ENCODE measurements around the gene GPRC5C. TPM values are rescaled to one million over a fixed set of nuclear protein-coding genes. Genes with fewer than 3 reads are reported as not detected.
A peak's percentile ranks its signal among the peaks of the same experiment; 100 is the strongest.

Gene GPRC5C
- total RNA-seq, 1 donor from 2014 or later, result 93.3 TPM

DNA sequence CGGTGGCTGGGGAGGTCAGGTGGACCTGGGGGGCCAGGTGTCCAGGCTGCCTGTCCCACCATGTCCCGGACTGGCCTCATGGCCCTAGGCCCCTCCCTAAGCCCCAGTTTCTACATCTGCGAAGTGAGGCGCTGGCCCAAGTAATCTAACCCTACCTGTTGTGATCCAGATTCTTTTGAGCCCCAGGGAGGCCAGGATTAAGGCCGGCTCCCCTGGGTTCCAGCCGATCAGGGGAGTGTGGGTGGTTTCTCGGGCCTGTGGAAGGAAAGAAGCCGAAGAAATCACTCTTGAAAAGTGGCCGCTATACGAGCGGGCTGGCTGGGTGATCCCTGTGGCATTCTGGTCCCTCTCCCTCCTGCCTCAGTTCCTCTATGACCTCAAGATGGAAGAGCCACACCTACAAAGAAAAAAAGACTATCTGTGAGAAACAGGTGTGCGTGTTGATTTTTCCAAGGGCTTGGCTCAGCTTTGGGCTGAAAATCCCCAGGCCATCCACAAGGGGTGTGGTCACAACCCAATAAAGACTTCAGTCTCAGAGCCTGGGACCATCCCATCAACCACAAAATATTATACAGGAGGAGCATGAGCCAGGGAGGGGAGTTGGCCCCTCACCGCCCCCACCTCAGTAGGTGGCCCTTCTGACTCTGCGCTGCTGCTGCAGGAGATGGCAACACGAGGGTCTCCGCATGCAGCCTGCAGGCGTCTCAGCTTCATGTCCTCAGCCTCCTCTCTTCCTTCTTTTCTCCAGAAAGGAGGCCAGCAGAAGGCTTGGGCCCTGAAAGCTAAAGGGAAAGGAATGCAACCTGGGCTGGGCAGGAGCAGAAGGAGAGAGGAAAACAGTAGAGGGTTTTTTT is 44.3 kb upstream of the GPRC5C start:
- DNase-seq, result no peak
- Mint-ChIP-seq H3K36me3 (ENCODE audit: unreplicated experiment) (no peaks in the 10 kb centered on the region), H3K4me3 (ENCODE audit: unreplicated experiment) (no peak overlapping the region), H3K9me3 (ENCODE audit: unreplicated experiment) (peaks cover 15% of the 10 kb centered on the region), H3K27ac (ENCODE audit: unreplicated experiment) (no peak overlapping the region), H3K4me1 (ENCODE audit: low read depth, unreplicated experiment) (peaks cover 4% of the 10 kb centered on the region), H3K27me3 (ENCODE audit: unreplicated experiment) (peaks cover 2% of the 10 kb centered on the region)
- TF ChIP-seq, protein P1, sequence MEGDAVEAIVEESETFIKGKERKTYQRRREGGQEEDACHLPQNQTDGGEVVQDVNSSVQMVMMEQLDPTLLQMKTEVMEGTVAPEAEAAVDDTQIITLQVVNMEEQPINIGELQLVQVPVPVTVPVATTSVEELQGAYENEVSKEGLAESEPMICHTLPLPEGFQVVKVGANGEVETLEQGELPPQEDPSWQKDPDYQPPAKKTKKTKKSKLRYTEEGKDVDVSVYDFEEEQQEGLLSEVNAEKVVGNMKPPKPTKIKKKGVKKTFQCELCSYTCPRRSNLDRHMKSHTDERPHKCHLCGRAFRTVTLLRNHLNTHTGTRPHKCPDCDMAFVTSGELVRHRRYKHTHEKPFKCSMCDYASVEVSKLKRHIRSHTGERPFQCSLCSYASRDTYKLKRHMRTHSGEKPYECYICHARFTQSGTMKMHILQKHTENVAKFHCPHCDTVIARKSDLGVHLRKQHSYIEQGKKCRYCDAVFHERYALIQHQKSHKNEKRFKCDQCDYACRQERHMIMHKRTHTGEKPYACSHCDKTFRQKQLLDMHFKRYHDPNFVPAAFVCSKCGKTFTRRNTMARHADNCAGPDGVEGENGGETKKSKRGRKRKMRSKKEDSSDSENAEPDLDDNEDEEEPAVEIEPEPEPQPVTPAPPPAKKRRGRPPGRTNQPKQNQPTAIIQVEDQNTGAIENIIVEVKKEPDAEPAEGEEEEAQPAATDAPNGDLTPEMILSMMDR (IDR thresholded peaks at IDR 0.05; ENCODE audit: partially characterized antibody, unreplicated experiment), result peak; percentile 19

GRCh38 chr17:74389084-74389753 is 42.7 kb upstream of the GPRC5C start:
- H3K36me3 Mint-ChIP-seq (ENCODE audit: unreplicated experiment), result no peaks in the 10 kb centered on the region
- DNase-seq, result no peak
- no peak overlapping the region for H3K27ac Mint-ChIP-seq (ENCODE audit: unreplicated experiment)
- H3K4me3 Mint-ChIP-seq (ENCODE audit: unreplicated experiment), result no peak overlapping the region
- H3K9me3 Mint-ChIP-seq (ENCODE audit: unreplicated experiment), result peaks cover 13% of the 10 kb centered on the region
- H3K27me3 Mint-ChIP-seq (ENCODE audit: unreplicated experiment), result peaks cover 7% of the 10 kb centered on the region
- TF ChIP-seq, protein P1 (IDR thresholded peaks at IDR 0.05; ENCODE audit: partially characterized antibody, unreplicated experiment), result no peak
- H3K4me1 Mint-ChIP-seq (ENCODE audit: low read depth, unreplicated experiment), result peaks cover 15% of the 10 kb centered on the region

DNA sequence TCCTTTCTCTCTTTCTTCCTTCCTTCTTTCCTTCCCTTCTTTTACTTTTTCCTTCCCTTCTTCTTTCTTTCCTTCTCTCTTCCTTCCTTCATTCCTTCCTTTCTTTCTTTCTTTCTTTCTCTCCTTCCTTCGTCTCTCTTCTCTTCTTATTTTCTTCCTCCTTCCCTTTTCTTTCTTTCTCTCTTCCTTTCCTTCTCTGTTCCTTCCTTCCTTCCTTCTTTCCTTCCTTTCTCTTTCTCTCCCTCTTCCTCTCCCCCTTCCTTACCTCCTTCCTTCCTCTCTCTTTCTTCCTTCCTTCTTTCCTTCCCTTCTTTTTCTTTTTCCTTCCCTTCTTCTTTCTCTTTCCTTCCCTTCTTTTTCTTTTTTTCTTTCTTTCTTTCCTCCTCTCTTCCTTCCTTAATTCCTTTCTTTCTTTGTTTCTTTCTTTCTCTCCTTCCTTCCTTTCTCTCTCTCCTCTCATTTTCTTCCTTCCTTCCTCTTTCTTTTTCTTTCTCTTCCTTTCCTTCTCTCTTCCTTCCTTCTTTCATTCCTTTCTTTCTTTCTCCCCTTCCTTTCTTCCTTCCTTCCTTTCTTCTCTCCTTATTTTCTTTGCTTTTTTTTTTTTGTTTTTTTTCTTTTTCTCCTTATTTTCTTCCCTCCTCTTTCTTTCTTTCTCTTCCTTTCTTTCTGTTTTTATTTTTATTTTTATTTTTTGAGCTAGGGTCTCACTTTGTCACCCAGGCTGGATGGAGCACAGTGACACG is 41.8 kb upstream of the GPRC5C start:
- Mint-ChIP-seq H3K36me3 (ENCODE audit: unreplicated experiment) (no peaks in the 10 kb centered on the region), H3K4me1 (ENCODE audit: low read depth, unreplicated experiment) (peaks cover 22% of the 10 kb centered on the region), H3K9me3 (ENCODE audit: unreplicated experiment) (peaks cover 13% of the 10 kb centered on the region), H3K27ac (ENCODE audit: unreplicated experiment) (no peak overlapping the region), H3K4me3 (ENCODE audit: unreplicated experiment) (no peak overlapping the region), H3K27me3 (ENCODE audit: unreplicated experiment) (peaks cover 7% of the 10 kb centered on the region)
- DNase-seq, result no peak
- TF ChIP-seq, protein P1 (IDR thresholded peaks at IDR 0.05; ENCODE audit: partially characterized antibody, unreplicated experiment), result no peak

DNA sequence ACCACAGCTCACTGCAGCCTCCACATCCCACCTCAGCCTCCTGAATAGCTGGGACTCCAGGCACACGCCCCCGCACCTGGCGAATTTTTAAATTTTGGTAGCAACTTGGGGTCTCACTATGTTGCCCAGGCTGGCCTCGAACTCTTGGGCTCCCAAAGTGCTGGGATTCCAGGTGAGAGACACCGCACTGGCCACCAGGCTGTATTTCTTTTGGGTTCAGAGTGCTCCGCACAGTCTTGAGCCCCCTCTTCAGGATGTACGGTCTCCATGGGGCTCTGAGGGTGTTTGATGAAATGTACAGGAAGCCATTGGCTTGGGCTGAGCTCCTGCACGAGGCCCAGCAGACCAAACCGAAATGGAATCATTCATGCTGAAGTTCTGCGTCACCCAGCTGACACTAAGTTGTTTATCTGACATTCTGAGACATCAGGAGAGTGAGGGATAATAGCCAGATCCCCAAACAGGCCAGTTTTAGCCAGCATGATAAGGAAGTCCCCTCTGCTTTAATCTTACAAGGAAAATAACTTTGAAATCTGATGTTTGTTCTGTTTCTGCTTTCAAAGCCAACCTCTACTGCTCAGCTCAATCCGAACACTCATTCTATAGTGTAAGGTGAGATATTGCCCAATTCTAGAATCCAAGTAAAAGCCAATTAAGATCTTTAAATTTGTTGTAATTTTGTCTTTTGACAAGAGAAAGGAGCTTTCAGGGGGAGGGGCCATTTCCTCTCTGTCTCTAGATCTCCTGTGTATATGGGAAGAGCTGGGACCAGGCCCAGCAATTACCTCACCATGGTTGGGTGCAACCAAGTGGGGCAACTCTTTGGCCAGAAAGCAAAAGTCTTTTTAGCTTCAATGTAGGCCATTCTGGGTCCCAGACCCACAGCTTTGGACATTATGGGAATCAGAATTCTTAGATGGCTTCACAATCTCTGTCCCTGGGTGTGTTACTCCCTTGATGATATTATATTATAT is 40.9 kb upstream of the GPRC5C start:
- Mint-ChIP-seq H3K36me3 (ENCODE audit: unreplicated experiment) (no peaks in the 10 kb centered on the region), H3K4me3 (ENCODE audit: unreplicated experiment) (no peak overlapping the region), H3K9me3 (ENCODE audit: unreplicated experiment) (peaks cover 12% of the 10 kb centered on the region), H3K27ac (ENCODE audit: unreplicated experiment) (no peak overlapping the region), H3K4me1 (ENCODE audit: low read depth, unreplicated experiment) (peaks cover 26% of the 10 kb centered on the region), H3K27me3 (ENCODE audit: unreplicated experiment) (peaks cover 7% of the 10 kb centered on the region)
- TF ChIP-seq, protein P1 (IDR thresholded peaks at IDR 0.05; ENCODE audit: partially characterized antibody, unreplicated experiment), result no peak
- DNase-seq, result no peak

Measured in glutamatergic neuron (in vitro differentiated cells).